PC-9 (cell line): Measurements from ENCODE around the gene RHOBTB3.

ENCODE experiments used
- EZH2 ChIP-seq: fragments of 200-600 bp; sonication (generic); IDR thresholded peaks from 2 replicates; pipeline ENCODE4 v1.8.0; 2017; ENCODE audit warnings: antibody characterized with exemption, low read depth
- TF ChIP-seq, protein P1 (sequence below): fragments of 200-600 bp; sonication (generic); conservative IDR thresholded peaks from 2 replicates; pipeline ENCODE4 v1.6.1; 2017; ENCODE audit warnings: mixed run types, antibody characterized with exemption, mild to moderate bottlenecking, moderate library complexity

DNA sequence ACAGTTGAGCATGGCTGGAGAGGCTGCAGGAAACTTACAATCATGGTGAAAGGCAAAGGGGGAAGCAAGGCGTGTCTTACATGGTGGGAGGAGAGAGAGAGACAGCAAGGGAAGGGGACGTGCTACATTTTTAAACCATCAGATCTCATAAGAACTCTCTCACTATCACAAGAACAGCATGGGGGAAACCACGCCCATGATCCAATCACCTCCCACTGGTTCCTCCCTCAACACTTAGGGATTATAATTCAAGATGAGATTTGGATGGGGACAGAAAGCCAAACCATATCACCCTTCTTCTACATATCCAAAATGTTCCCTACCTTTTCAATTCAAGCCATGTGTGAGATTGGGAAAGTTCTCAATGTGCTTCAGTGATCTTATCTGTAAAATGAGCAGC, 114.3 kb downstream of the RHOBTB3 start:
- TF ChIP-seq, protein P1, sequence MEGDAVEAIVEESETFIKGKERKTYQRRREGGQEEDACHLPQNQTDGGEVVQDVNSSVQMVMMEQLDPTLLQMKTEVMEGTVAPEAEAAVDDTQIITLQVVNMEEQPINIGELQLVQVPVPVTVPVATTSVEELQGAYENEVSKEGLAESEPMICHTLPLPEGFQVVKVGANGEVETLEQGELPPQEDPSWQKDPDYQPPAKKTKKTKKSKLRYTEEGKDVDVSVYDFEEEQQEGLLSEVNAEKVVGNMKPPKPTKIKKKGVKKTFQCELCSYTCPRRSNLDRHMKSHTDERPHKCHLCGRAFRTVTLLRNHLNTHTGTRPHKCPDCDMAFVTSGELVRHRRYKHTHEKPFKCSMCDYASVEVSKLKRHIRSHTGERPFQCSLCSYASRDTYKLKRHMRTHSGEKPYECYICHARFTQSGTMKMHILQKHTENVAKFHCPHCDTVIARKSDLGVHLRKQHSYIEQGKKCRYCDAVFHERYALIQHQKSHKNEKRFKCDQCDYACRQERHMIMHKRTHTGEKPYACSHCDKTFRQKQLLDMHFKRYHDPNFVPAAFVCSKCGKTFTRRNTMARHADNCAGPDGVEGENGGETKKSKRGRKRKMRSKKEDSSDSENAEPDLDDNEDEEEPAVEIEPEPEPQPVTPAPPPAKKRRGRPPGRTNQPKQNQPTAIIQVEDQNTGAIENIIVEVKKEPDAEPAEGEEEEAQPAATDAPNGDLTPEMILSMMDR = no peak
- no peak for TF ChIP-seq EZH2
